ENCODE data around the gene LMTK3. TPM values are rescaled to one million over a fixed set of nuclear protein-coding genes. Genes with fewer than 3 reads are reported as not detected.

The LMTK3 gene
- total RNA-seq, 1 donor from 2014 or later, result 1.1 TPM

DNA sequence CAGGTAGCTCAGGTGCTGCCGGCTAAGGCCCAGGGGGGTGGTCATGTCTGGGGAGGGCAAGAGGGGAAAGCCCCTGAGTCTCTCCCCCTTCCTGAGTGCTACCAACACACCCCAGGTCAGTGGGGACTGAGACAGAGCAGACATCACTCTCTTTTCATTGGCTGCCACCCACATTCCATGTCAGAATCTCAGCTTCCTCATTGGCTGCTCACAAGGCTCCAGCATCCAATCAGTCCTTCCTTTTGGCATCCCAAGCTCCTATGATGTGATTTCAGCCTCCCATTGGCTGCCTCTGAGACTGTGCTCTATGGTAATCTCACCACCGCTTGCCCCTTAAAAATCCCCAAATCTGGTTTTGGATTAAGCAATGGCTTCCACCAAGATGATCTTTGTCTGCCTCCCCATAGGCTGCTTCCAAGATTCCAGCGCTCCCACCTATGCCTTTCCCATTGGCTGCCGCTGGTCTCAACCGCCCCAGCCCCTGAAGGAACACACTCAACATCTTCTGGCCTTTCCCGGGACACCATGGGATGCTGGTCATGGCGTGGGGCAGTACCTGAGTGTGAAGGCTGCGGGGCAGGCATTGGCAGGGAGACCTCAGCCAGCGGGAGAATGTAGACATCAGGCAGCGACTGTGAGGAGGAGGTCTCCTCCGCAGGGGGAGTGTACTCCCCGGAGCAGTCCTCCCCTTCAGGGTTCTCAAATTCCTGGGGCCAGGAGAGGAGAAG, 2.0 kb downstream of the LMTK3 start:
- Histone ChIP-seq H3K4me1 (peaks cover 17% of the 10 kb centered on the region), H3K4me3 (no peak overlapping the region), H3K36me3 (no peaks in the 10 kb centered on the region), H3K9me3 (replicated peaks) (no peaks in the 10 kb centered on the region), H3K27me3 (ENCODE audit: low read depth) (peaks cover 52% of the 10 kb centered on the region), H3K27ac (replicated peaks) (no peak overlapping the region)
- intact Hi-C loops (cut with micrococcal nuclease), result no loop called here
- no peak for DNase-seq
- TF ChIP-seq, protein P1, sequence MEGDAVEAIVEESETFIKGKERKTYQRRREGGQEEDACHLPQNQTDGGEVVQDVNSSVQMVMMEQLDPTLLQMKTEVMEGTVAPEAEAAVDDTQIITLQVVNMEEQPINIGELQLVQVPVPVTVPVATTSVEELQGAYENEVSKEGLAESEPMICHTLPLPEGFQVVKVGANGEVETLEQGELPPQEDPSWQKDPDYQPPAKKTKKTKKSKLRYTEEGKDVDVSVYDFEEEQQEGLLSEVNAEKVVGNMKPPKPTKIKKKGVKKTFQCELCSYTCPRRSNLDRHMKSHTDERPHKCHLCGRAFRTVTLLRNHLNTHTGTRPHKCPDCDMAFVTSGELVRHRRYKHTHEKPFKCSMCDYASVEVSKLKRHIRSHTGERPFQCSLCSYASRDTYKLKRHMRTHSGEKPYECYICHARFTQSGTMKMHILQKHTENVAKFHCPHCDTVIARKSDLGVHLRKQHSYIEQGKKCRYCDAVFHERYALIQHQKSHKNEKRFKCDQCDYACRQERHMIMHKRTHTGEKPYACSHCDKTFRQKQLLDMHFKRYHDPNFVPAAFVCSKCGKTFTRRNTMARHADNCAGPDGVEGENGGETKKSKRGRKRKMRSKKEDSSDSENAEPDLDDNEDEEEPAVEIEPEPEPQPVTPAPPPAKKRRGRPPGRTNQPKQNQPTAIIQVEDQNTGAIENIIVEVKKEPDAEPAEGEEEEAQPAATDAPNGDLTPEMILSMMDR (IDR thresholded peaks at IDR 0.05; ENCODE audit: borderline replicate concordance), result no peak

DNA sequence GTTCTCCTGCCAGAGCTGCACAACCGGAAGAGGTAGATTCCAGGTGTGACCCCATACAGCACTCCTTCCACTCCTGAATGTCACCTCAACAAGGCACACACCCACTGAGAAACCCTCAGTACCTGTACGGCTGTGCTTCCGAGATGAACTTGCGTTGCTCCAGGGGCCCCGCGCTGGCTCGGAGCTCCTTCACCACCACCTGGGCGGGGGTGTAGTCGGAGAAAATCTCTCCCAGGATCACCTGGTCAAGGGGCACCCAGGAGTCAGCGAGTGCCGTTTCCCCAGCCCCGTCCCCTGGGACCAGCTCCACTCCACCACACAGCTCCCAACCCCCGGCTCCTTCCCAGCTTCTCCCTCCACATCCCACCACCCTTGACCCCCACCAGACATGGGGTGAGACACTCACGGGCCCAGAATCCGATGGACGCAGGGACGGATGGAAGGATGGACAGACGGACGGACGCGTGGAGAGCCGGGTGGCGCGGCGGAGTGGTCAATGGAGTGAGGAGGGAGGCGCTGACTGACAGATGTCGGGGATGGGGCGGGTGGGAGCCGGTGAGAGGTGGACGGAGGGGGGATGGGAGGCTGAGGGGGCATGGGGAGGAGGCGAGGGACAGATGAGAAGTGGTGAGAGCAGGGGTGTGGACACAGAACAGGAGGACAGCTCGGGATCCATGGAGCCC, 2.8 kb downstream of the LMTK3 start:
- intact Hi-C loops (cut with micrococcal nuclease), result no loop called here
- Histone ChIP-seq H3K27ac (replicated peaks) (no peak overlapping the region), H3K4me1 (peaks cover 16% of the 10 kb centered on the region), H3K4me3 (no peak overlapping the region), H3K9me3 (replicated peaks) (no peaks in the 10 kb centered on the region), H3K27me3 (ENCODE audit: low read depth) (peaks cover 46% of the 10 kb centered on the region), H3K36me3 (no peaks in the 10 kb centered on the region)
- DNase-seq, result no peak
- TF ChIP-seq, protein P1 (IDR thresholded peaks at IDR 0.05; ENCODE audit: borderline replicate concordance), result no peak

DNA sequence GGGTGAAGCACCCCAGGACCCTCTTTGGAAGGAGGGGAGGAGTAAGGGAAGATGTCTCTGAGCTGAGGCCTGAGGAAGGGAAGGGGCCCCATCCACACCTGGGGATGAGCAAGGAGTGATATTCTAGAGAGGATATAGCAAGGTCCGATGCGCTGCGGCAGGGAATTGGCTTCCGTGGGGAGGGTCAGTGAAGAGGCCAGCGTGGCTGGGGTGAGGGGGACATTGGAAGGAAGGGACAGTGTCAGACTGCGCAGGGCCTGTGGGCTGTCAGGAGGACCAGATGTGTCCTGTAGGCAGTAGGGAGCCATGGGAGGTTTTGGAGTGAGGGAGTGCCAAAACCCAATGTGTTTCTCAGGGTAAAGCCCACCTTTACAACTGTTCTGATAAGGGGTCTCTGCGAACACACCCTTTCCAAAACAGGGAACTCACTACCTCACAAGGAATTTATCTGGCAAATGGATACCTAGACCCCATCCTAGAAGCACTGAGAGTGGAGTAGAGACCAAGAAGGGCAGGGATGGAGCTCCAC, 3.7 kb downstream of the LMTK3 start:
- peaks cover 41% of the 10 kb centered on the region for H3K27me3 ChIP-seq (ENCODE audit: low read depth)
- H3K4me3 ChIP-seq, result no peak overlapping the region
- H3K27ac ChIP-seq (replicated peaks), result no peak overlapping the region
- TF ChIP-seq, protein P1 (IDR thresholded peaks at IDR 0.05; ENCODE audit: borderline replicate concordance), result no peak
- H3K36me3 ChIP-seq, result no peaks in the 10 kb centered on the region
- no peak for DNase-seq
- H3K4me1 ChIP-seq, result peaks cover 8% of the 10 kb centered on the region
- no peaks in the 10 kb centered on the region for H3K9me3 ChIP-seq (replicated peaks)
- intact Hi-C loops (cut with micrococcal nuclease), result no loop called here

DNA sequence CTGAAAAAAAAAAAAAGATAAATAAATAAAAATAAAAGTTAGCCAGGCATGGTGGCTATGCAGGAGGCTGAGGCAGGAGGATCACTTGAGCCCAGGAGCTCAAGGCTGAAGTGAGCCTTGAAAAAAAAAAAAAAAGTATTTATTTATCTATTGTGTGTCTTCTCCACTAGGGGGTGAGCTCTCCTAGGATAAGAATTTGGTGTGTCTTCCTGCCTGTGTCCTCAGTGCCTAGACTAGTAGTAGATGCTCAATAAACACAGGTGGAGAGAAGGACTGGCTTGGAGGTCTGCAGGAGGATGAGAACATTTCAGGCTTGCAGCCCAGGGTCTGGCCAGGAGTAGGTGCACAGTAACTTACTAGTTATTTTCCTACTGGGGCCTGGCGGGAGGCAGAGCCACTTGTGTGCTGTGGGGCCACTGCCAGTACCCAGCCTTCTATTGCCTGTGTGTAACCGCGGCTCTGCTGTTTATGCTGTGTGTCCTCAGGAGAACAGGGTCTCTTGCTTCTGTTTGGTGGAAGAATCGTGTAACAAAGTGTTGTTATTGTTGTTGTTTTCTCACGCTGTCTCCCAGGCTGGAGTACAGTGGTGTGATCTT, 5.4 kb downstream of the LMTK3 start:
- TF ChIP-seq, protein P1 (IDR thresholded peaks at IDR 0.05; ENCODE audit: borderline replicate concordance), result peak; percentile 44
- intact Hi-C loops (cut with micrococcal nuclease), result no loop called here
- H3K27ac ChIP-seq (replicated peaks), result no peak overlapping the region
- no peaks in the 10 kb centered on the region for H3K9me3 ChIP-seq (replicated peaks)
- peaks cover 7% of the 10 kb centered on the region for H3K4me1 ChIP-seq
- no peak overlapping the region for H3K4me3 ChIP-seq
- no peak for DNase-seq
- peaks cover 41% of the 10 kb centered on the region for H3K27me3 ChIP-seq (ENCODE audit: low read depth)
- no peaks in the 10 kb centered on the region for H3K36me3 ChIP-seq

DNA sequence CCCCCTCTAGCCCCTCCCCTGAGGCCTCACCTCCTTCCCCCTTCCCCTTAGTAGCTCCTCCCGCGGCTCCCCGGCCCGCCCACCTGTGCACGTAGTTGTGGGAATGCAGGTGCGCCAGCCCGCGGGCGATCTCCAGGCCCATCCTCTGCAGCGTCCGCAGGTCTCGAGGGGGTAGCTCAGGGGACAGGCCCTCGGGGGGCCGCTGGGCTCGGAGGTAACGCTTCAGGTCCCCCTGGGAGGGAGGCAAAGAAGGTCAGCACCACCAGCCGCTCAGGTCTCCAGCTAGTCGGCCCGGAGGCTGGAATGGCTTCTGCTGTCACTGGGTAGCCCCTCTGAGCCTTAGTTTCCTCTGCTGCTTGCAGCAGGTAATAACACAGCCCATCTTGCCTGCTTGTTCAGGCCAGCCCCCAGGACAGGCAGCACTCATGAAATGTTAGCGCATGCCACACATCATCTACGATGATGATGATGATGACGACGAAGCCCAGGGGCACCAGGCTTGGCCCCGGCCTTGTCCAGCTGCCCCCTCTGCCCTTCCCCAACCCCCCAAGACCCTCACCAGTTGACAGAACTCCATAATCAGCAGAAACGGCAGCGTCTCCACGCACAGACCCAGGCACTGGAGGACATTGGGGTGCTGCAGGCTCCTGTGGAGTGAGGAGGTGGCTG, 9.2 kb downstream of the LMTK3 start:
- Histone ChIP-seq H3K36me3 (no peaks in the 10 kb centered on the region), H3K4me3 (no peak overlapping the region), H3K9me3 (replicated peaks) (no peaks in the 10 kb centered on the region), H3K4me1 (peaks cover 15% of the 10 kb centered on the region), H3K27me3 (ENCODE audit: low read depth) (peaks cover 62% of the 10 kb centered on the region), H3K27ac (replicated peaks) (no peak overlapping the region)
- TF ChIP-seq, protein P1 (IDR thresholded peaks at IDR 0.05; ENCODE audit: borderline replicate concordance), result no peak
- intact Hi-C loops (cut with micrococcal nuclease), result no loop called here
- DNase-seq, result no peak

Measured in left ventricle myocardium inferior (tissue), 1 donor.